Head of caudate nucleus (tissue), 42 donors: Measurements from ENCODE around the gene RPEL1.

Source experiments
- DNase-seq, 42 donors: peaks; one replicate each; pipeline versions ENCODE4 v3.0.0 to v3.0.0-alpha.2; 2020 to 2021; ENCODE audit warnings: mixed read lengths in 7 of 42
- intact Hi-C: fragments of 100-400 bp; cut with DNase I; formaldehyde crosslinking; loops from one replicate; pipeline ENCODE4 v1.15.0; 2022

The RPEL1 gene

DNA sequence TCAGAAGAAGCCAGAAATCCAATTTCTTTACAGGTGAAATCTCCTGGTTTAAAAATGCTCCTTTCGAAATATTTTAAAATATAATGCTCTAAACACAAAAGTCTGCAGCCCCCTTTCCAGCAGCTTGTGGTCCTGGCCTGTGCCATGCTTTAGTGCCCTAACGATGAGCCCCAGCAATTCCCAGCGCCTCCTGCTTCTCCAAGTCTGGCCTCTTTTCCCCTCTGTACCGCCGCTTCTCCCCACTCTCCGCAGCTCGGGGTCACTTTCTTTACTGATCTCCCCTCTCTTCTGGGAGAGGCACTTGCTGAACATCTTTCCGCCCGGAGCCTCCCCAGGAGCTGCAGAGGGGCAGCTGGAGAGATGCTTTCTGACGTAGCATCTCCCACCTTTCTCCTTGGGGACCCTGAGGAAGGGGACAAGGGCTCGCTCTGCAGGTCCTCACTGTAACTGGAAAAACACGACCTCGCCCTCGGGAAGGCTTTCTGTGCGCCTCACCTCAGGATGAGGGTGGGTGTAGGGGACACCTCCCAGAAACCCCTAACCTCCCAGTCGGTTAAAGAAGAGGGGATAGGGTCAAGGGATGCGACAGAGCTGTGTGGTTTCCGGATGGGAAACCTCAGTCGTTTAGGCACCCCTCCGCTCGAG lies 30.7 kb downstream of the RPEL1 start:
- DNase-seq = peak in 14 of 42 donors; percentile 1 to 41 (median 17)
- intact Hi-C loops = no loop called here

DNA sequence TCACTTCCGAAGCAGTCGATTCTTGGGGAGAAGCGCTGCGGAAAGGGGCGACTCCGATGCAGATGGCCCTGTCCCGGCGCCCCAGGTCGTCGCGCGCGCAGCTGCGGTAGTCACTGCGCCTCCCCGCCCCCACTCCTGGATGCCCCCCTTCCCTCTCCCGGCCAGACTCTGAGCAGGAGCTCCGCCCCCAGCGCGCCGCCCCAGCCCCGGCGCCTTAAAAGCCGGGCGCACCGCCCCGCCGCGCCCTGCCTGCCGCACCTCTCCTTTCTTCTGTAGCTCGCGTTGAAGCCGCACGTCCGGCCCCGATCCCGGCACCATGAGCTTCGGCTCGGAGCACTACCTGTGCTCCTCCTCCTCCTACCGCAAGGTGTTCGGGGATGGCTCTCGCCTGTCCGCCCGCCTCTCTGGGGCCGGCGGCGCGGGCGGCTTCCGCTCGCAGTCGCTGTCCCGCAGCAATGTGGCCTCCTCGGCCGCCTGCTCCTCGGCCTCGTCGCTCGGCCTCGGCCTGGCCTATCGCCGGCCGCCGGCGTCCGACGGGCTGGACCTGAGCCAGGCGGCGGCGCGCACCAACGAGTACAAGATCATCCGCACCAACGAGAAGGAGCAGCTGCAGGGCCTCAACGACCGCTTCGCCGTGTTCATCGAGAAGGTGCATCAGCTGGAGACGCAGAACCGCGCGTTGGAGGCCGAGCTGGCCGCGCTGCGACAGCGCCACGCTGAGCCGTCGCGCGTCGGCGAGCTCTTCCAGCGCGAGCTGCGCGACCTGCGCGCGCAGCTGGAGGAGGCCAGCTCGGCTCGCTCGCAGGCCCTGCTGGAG lies 31.4 kb downstream of the RPEL1 start, which contains the start of gene INA:
Gene INA, plus strand, starts transcription at position 243 of the 817 bp plus-strand sequence. Its CDS starts 74 bp downstream, at position 317.
- intact Hi-C loops = no loop called here
- DNase-seq = peak; percentile 44 to 93 (median 80)

DNA sequence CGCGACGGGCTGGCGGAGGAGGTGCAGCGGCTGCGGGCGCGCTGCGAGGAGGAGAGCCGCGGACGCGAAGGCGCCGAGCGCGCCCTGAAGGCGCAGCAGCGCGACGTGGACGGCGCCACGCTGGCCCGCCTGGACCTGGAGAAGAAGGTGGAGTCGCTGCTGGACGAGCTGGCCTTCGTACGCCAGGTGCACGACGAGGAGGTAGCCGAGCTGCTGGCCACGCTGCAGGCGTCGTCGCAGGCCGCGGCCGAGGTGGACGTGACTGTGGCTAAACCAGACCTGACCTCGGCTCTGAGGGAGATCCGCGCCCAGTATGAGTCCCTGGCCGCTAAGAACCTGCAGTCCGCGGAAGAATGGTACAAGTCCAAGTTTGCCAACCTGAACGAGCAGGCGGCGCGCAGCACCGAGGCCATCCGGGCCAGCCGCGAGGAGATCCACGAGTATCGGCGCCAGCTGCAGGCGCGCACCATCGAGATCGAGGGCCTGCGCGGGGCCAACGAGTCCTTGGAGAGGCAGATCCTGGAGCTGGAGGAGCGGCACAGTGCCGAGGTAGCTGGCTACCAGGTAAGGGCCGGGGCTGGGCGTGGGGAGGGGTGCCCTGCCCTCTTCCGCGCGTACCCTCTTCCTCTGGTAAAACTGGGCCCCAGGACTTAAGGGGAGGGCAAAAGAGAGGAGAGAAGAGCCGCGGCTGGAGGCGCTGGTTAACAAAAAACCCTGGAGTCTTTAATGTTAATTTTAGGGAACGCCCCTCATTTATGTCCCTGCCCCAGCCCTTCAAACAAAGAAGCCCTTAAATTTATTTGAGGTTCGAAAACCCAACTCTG lies 32.2 kb downstream of the RPEL1 start:
- peak in 25 of 42 donors; percentile 5 to 51 (median 23) for DNase-seq
- intact Hi-C loops = no loop called here

DNA sequence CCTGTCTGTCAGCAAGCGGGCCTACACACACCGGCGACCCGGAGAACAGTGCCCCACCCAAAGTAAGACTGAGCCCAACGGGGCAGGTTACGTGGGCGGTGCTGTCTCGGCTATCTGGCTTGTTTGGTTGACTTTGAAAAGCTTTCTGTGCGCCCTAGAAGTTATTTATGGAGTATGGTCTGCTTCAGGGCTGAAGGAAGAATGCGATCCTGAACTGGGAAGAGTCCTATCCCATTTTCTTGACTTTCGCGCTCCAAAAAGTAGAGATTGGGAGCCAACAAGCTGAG lies 32.8 kb downstream of the RPEL1 start:
- DNase-seq = peak in 16 of 42 donors; percentile 6 to 55 (median 21)
- intact Hi-C loops = no loop called here

DNA sequence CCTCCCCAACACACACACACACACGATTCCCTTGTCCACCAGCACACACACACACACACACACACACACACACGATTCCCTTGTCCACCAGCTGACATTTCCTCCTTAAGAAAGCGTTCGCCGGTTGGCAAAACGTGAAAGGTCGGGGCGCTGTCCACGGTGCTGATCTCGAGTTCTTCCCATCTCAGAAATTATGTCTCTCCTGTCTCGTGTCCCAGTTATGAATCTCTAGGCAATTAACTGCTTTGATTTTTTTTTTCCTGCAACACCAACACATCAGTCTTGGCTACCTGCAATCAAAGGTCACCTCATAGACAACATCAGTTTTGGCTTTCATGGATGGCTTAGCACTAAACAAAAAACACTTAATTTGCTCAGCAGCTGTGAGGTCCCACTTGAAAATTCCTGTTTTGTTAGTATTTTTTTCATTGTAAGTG lies 33.2 kb downstream of the RPEL1 start:
- intact Hi-C loops = no loop called here
- DNase-seq = peak in 24 of 42 donors; percentile 15 to 69 (median 36)

DNA sequence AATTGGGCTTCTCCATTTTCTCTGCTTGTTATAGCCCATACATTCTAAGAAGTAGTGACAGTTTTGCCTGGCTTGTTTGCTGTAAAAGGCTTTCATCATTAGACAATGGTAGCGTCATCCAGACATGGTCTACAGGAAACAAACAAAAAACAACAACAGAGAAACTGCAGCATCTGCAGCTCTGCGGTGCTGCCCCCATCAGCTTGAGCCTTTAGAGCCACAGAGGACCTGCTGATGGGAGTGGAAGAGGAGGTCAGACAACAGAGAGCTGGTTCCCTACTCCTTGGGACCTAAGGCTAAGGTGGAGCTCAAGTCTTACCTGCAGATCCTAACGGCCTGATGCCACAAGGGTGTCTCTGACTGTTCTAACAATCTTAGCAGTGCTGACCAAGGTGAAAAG lies 34.3 kb downstream of the RPEL1 start:
- no peak for DNase-seq
- intact Hi-C loops = no loop called here

DNA sequence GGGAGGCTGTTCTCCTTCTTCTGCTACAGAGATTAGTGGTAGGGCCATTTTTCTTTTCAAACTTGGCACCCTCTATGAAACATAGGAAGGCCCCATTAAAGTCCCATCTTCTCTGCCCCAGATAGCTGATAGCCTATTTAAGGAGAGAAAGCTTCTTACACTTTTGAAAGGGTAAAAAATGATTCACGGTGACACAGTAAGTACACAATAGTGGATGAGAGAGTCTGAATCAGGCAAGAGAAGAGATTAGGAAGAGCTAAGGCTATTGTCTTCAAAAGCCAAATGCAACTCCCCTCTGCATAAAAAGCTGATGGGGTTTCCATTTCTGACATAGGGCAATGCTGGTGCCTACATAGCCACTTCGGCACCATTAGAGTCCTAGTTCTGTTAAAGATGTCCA lies 34.8 kb downstream of the RPEL1 start:
- intact Hi-C loops = no loop called here
- DNase-seq = no peak

DNA sequence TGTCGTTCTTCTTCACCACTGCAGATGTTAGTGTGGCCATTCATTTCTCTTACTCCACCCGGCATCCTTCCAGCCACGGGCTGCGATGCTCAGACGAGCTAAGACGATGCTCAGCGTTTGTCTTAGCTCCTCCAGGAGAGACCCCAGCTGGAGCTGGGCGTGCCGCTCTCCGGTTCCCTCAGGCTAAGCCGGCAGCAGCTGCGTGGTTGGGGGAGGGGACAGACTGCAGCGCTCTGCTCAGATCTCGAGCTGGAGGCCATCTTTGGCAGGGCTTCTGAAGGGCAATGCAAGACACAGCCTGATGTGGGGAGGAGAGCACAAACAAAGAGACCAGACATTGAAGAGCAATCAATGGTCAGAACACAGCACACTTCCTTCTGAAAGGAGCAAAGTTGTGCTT lies 36.1 kb downstream of the RPEL1 start:
- DNase-seq = peak; percentile 16 to 82 (median 66)

DNA sequence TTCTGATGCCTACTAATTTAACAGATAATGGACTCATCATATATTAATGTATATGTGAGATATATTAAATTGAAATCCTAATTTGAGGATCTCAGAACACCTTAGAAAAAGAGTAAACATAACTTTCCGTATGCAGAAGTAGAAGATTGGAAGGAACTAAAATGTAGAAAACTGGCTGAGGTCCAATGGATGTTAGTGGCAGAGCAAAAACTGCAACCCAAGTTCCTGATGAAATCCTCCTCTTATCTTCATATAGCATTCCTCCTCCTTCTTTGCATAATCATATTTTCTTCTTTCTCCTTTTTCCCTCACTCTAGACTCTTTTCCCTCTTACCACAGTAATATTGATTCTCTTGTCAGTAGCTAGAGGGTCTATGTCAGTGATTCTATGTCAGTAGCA lies 37.3 kb downstream of the RPEL1 start:
- no peak for DNase-seq
- intact Hi-C loops = no loop called here

More for the DNA sequence above, 36.1 kb downstream of the RPEL1 start:
- intact Hi-C loops = no loop called here

DNA sequence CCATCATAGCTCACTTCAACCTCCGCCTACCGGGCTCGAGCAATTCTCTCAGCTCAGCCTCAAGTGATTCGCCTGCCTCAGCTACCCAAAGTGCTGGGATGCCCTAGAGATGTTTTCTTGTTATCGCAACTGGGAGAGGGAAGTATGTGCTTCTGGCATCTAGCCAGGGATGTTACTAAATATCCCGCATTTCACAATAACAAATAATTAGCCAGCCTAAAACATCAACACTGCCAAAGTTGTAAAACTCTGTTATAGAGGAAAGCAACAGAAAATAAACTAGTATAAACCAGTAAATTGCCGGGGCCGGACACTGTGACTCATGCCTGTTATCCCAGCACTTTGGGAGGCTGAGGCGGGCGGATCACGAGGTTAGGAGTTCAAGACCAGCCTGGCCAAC lies 38.5 kb downstream of the RPEL1 start:
- intact Hi-C loops = no loop called here

DNA sequence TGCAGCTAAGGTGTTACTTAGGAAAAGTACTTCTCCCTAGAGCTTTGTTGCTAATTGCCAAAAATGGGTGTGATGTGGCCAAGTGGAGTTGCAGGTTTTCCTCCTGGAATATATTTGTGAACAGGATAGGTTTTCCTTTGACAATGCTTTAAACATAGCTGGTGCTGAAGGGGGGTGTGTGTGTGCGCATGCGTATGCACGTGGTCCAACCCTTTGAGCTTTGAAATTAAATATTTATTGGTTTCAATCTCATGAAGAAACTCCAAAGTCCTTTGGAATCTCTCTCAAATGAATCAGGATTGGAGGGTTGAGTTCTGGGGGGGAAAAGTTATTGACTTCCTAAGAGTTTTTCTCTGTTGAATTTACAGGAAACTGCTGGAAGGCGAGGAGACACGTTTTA lies 42.3 kb downstream of the RPEL1 start:
- no peak for DNase-seq
- intact Hi-C loops = no loop called here

More for the DNA sequence above, 38.5 kb downstream of the RPEL1 start:
- DNase-seq = no peak

DNA sequence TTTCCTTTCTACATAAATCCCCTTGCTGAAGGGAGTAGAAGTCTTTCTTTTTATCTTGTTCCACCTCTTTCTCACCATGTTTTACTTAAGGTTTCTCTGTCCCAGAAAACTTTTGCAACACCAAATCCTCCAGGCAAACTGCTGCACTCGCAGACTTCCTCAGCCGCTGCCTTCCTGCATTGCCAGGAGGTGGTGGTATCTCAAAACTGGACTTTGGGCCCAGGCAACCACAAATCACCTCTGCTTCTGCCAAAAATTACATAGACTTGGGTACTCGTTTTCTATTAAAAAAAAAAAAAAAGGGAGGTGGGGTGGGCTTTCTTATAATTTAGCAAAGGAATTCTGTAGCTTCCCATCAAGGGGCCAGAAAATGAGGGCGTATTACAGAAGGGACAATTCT lies 45.9 kb downstream of the RPEL1 start:
- no peak for DNase-seq
- intact Hi-C loops = no loop called here

DNA sequence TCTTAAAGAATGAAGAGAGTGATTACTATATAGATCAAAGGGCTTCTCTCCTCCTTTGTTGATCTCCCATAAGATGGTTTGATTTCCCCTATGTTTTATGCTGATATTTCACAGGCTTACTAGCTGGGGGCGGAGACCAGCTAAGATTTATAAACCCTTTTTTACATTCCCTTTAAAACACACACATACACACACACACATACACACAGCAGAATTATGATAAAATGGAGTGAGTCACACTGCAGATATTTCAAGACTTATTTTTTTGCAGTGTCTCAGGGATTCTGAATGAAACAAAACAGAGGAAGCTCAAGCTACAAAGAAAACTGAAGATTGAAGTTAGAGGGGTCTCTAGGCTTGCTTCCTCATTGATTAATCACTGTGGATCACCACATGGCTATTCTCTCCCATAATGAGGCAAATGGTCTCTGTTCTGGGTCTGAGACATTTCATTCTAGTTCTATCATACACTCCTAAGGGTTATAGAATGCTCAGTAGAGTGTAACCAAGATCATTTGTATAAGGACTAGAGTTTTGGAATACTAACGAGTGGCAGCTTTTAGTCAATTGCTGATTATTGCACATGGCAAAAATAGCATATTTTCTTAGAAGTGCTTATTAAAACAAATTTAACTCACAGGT lies 49.8 kb downstream of the RPEL1 start:
- intact Hi-C loops = no loop called here
- DNase-seq = no peak
